H9 (cell line): ENCODE measurements around the gene SFXN1. TPM values are rescaled to one million over a fixed set of nuclear protein-coding genes. Genes with fewer than 3 reads are reported as not detected.

Experiments used
- DNase-seq: peaks from one replicate; pipeline ENCODE4 v3.0.0-alpha.2; 2017
- H2AFZ ChIP-seq: one replicate; pipeline ENCODE4 v1.6.1; 2013; ENCODE audit warnings: mild to moderate bottlenecking, low read length, control low read depth, moderate library complexity
- H2AK5ac ChIP-seq: 2 replicates; pipeline ENCODE4 v1.6.1; 2013; ENCODE audit warnings: low read length, control low read depth, mixed read lengths; ENCODE audit not compliant: insufficient read length
- H2BK120ac ChIP-seq: one replicate; pipeline ENCODE4 v1.6.1; 2013; ENCODE audit warnings: low read depth, mild to moderate bottlenecking, low read length, control low read depth, inconsistent platforms; ENCODE audit not compliant: poor library complexity, severe bottlenecking
- H2BK12ac ChIP-seq: 2 replicates; pipeline ENCODE4 v1.6.1; 2013; ENCODE audit warnings: low read length, control low read depth, mixed read lengths, low read depth; ENCODE audit not compliant: insufficient read length
- H2BK15ac ChIP-seq: 2 replicates; pipeline ENCODE4 v1.6.1; 2013; ENCODE audit warnings: low read depth, low read length, control low read depth
- H2BK20ac ChIP-seq: one replicate; pipeline ENCODE4 v1.6.1; 2013; ENCODE audit warnings: low read depth, mild to moderate bottlenecking, low read length, control low read depth, inconsistent platforms; ENCODE audit not compliant: poor library complexity, severe bottlenecking
- H2BK5ac ChIP-seq: 2 replicates; pipeline ENCODE4 v1.6.1; 2013; ENCODE audit warnings: low read length, control low read depth, mixed read lengths; ENCODE audit not compliant: insufficient read length
- H3K14ac ChIP-seq: 2 replicates; pipeline ENCODE4 v1.6.1; 2013; ENCODE audit warnings: low read length, control low read depth; ENCODE audit not compliant: insufficient read depth
- H3K18ac ChIP-seq: 2 replicates; pipeline ENCODE4 v1.6.1; 2013; ENCODE audit warnings: low read depth, mild to moderate bottlenecking, mixed read lengths, low read length, control low read depth; ENCODE audit not compliant: insufficient read length
- H3K23ac ChIP-seq: 2 replicates; pipeline ENCODE4 v1.6.1; 2013; ENCODE audit warnings: low read length, control low read depth, mixed read lengths, low read depth; ENCODE audit not compliant: insufficient read length
- H3K23me2 ChIP-seq: 2 replicates; pipeline ENCODE4 v1.6.1; 2013; ENCODE audit warnings: low read depth, mild to moderate bottlenecking, mixed read lengths, low read length, control low read depth; ENCODE audit not compliant: insufficient read length, poor library complexity, severe bottlenecking
- H3K27ac ChIP-seq: 2 replicates; pipeline ENCODE4 v1.5.1; 2013; ENCODE audit warnings: low read length, control low read depth, mixed read lengths, low read depth; ENCODE audit not compliant: insufficient read length
- H3K27me3 ChIP-seq: 2 replicates; pipeline ENCODE4 v1.6.1; 2013; ENCODE audit warnings: low read length, control low read depth, inconsistent platforms; ENCODE audit not compliant: insufficient read depth
- H3K4ac ChIP-seq: 2 replicates; pipeline ENCODE4 v1.6.1; 2013; ENCODE audit warnings: low read depth, mild to moderate bottlenecking, control low read depth, inconsistent platforms, low read length, moderate library complexity
- H3K4me1 ChIP-seq: 2 replicates; pipeline ENCODE4 v1.6.1; 2013; ENCODE audit warnings: low read length, control low read depth, inconsistent platforms; ENCODE audit not compliant: insufficient read depth
- H3K4me2 ChIP-seq: 2 replicates; pipeline ENCODE4 v1.6.1; 2013; ENCODE audit warnings: low read length, control low read depth, mixed read lengths; ENCODE audit not compliant: insufficient read length, insufficient read depth
- H3K56ac ChIP-seq: 2 replicates; pipeline ENCODE4 v1.6.1; 2013; ENCODE audit warnings: low read depth, mild to moderate bottlenecking, mixed read lengths, low read length, control low read depth; ENCODE audit not compliant: insufficient read length
- H3K79me1 ChIP-seq: 2 replicates; pipeline ENCODE4 v1.6.1; 2013; ENCODE audit warnings: low read depth, mild to moderate bottlenecking, moderate library complexity, low read length, control low read depth, inconsistent platforms; ENCODE audit not compliant: insufficient read depth, poor library complexity, severe bottlenecking
- H3K79me2 ChIP-seq: 2 replicates; pipeline ENCODE4 v1.6.1; 2013; ENCODE audit warnings: low read length, control low read depth, inconsistent platforms; ENCODE audit not compliant: insufficient read depth
- H3K9ac ChIP-seq: 2 replicates; pipeline ENCODE4 v1.6.1; 2013; ENCODE audit warnings: low read length, control low read depth, mixed read lengths; ENCODE audit not compliant: insufficient read length; ENCODE audit errors: extremely low read depth
- H3K9me3 ChIP-seq: one replicate; pipeline ENCODE4 v1.6.1; 2013; ENCODE audit warnings: low read depth, low read length, inconsistent platforms; ENCODE audit not compliant: control insufficient read depth
- H3T11ph ChIP-seq: one replicate; pipeline ENCODE4 v1.6.1; 2013; ENCODE audit warnings: mild to moderate bottlenecking, low read length, control low read depth, inconsistent platforms
- H4K20me1 ChIP-seq: one replicate; pipeline ENCODE4 v1.6.1; 2013; ENCODE audit not compliant: control insufficient read depth, insufficient read length, insufficient read depth
- H4K5ac ChIP-seq: 2 replicates; pipeline ENCODE4 v1.6.1; 2013; ENCODE audit warnings: low read depth, mild to moderate bottlenecking, mixed read lengths, low read length, control low read depth; ENCODE audit not compliant: insufficient read length
- H4K8ac ChIP-seq: replicated peaks from 2 replicates; pipeline ENCODE4 v1.6.1; 2013; ENCODE audit warnings: low read length, control low read depth, mixed read lengths, low read depth; ENCODE audit not compliant: insufficient read length
- H4K91ac ChIP-seq: 2 replicates; pipeline ENCODE4 v1.6.1; 2013; ENCODE audit warnings: low read depth, mild to moderate bottlenecking, moderate library complexity, mixed read lengths, low read length, control low read depth; ENCODE audit not compliant: insufficient read length
- H3K27ac Mint-ChIP-seq, 3 experiments: 2 replicates in 2 of 3; 3 replicates in 1 of 3; pipeline ENCODE4 v1.8.0; 2020 to 2021; ENCODE audit warnings: mixed read lengths in 3 of 3, mild to moderate bottlenecking in 1 of 3, moderate library complexity in 1 of 3
- H3K27me3 Mint-ChIP-seq: 2 replicates; pipeline ENCODE4 v1.8.0; 2021; ENCODE audit warnings: low read depth, mild to moderate bottlenecking, moderate library complexity, mixed read lengths
- H3K36me3 Mint-ChIP-seq, 3 experiments: 2 replicates in 2 of 3; 3 replicates in 1 of 3; pipeline ENCODE4 v1.8.0; 2020 to 2021; ENCODE audit warnings: low read depth in 3 of 3, mixed read lengths in 3 of 3; ENCODE audit not compliant: insufficient read depth in 1 of 3
- H3K4me1 Mint-ChIP-seq, 2 experiments: 2 replicates each; pipeline ENCODE4 v1.8.0; 2020; ENCODE audit warnings: mixed read lengths in 2 of 2
- H3K4me3 Mint-ChIP-seq, 2 experiments: 2 replicates in 1 of 2; 3 replicates in 1 of 2; pipeline ENCODE4 v1.8.0; 2020 to 2021; ENCODE audit warnings: mild to moderate bottlenecking in 2 of 2, mixed read lengths in 2 of 2, moderate library complexity in 1 of 2
- H3K9me3 Mint-ChIP-seq, 2 experiments: 2 replicates in 1 of 2; 3 replicates in 1 of 2; pipeline ENCODE4 v1.8.0; 2020; ENCODE audit warnings: mild to moderate bottlenecking in 2 of 2, mixed read lengths in 2 of 2, moderate library complexity in 1 of 2
- CTCF ChIP-seq: fragments of 200-600 bp; sonication (generic); conservative IDR thresholded peaks from 3 replicates; pipeline ENCODE4 v1.8.0; 2021; ENCODE audit warnings: antibody characterized with exemption, mild to moderate bottlenecking
- WGBS: extraction: QIAGEN DNeasy Blood & Tissue Kit; methylation state at CpG from one replicate; pipeline ENCODE4 v1.1.7; 2013; ENCODE audit warnings: missing lambda C conversion rate, low lambda C conversion rate, mixed read lengths; ENCODE audit not compliant: insufficient read length; ENCODE audit errors: extremely low coverage; 5-methylcytosine and 5-hydroxymethylcytosine counted together
- total RNA-seq: library from RNA; stranded (reverse); gene quantifications from 2 replicates; pipeline ENCODE4 v1.2.1, GENCODE V29; 2021

The SFXN1 gene
- total RNA-seq, 1 experiment from 2014 or later = 99.2 TPM

GRCh38 chr5:175434800-175435199, 43.6 kb upstream of the SFXN1 start:
- Histone ChIP-seq H3K27ac (no peak overlapping the region), H3K79me1 (no peaks in the 10 kb centered on the region), H4K20me1 (no peaks in the 10 kb centered on the region), H3K18ac (no peak overlapping the region), H3K9me3 (no peaks in the 10 kb centered on the region), H3K56ac (no peak overlapping the region), H3K9ac (no peak overlapping the region), H3K4ac (no peak overlapping the region), H4K5ac (no peak overlapping the region), H3K79me2 (no peaks in the 10 kb centered on the region; the same call in 1 of the 2 replicates), H3K23me2 (no peaks in the 10 kb centered on the region), H3K14ac (no peak overlapping the region), H4K91ac (no peak overlapping the region), H2BK12ac (no peak overlapping the region), H2AK5ac (no peak overlapping the region), H3K23ac (no peak overlapping the region), H2BK5ac (no peak overlapping the region), H3K27me3 (no peaks in the 10 kb centered on the region), H2BK20ac (no peak overlapping the region), H3K4me1 (peaks cover 8% of the 10 kb centered on the region; the same call in 1 of the 2 replicates), H3K4me2 (peak overlapping the region; percentile 30), H2AFZ (no peak overlapping the region), H2BK120ac (no peak overlapping the region), H4K8ac (no peak overlapping the region), H3T11ph (no peak overlapping the region), H2BK15ac (no peak overlapping the region)
- no CpG with 5 or more reads among the region's 6 CpGs for WGBS
- DNase-seq = peak; percentile 43
- Mint-ChIP-seq H3K27ac (peak overlapping the region; percentile 0 to 8 (median 6); a peak in 1 of 7 replicates), H3K36me3 (no peaks in the 10 kb centered on the region), H3K27me3 (no peaks in the 10 kb centered on the region), H3K4me1 (peaks cover 30 to 34% of the 10 kb centered on the region in 2 experiments), H3K4me3 (peak overlapping the region in 1 of 2 experiments; percentile 0; a peak in 1 of 5 replicates), H3K9me3 (no peaks in the 10 kb centered on the region; a peak in 2 of 5 replicates)
- no peak for TF ChIP-seq CTCF
